ENCODE results near the gene FAM210B.

The FAM210B gene

DNA sequence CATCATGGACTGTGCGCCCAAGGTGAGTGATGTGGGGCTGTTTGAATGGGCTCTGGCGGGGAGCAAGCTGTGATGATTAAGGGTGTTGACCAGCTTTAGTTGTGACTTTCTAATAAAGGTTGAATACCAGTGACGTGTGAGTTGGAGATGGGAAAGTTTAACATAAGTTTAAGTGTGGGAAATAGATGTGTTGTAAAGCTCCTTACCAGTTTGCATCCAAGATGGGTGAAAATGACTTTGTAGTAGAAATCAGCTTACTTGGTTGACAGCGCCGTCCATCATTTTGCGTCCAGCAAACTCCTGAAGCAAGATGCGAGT lies 53.7 kb downstream of the FAM210B start:
- ATAC-seq (ENCODE audit: low read depth) (no peak), DNase-seq (ENCODE audit: low spot score in 2 of 2) (no peak)
- H3K27me3 Mint-ChIP-seq = no peaks in the 10 kb centered on the region
- H3K9me3 Mint-ChIP-seq = no peaks in the 10 kb centered on the region
- peak overlapping the region; percentile 60 for H3K4me3 Mint-ChIP-seq
- H3K4me1 Mint-ChIP-seq = peaks cover 14% of the 10 kb centered on the region
- peak overlapping the region; percentile 60 for H3K27ac Mint-ChIP-seq
- peaks cover 16% of the 10 kb centered on the region for H3K36me3 Mint-ChIP-seq

DNA sequence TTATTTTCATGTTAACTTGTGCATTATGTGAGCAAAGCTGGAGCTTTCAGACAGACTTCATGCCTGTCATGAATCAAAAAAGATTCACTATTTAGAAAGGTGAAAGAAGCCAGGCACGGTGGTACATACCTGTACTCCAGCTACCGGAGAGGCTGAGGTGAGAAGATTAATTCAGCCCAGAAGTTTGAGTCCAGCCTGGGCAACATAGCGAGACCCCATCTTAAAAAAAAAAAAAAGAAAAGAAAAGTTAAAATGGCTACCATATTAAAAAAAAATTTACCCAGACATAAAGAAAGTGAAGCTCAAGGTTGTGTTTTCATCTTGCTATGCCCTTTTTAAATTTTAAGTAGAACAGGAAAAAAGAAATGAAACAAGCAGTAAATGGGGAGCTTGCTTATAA lies 54.2 kb downstream of the FAM210B start:
- Mint-ChIP-seq H3K4me1 (peaks cover 14% of the 10 kb centered on the region), H3K27me3 (no peaks in the 10 kb centered on the region), H3K9me3 (no peaks in the 10 kb centered on the region), H3K4me3 (no peak overlapping the region), H3K27ac (no peak overlapping the region), H3K36me3 (peaks cover 15% of the 10 kb centered on the region)
- DNase-seq (ENCODE audit: low spot score in 2 of 2) = no peak
- no peak for ATAC-seq (ENCODE audit: low read depth)

GRCh38 chr20:56414842-56415765 lies 56.3 kb downstream of the FAM210B start:
- Mint-ChIP-seq H3K27me3 (no peaks in the 10 kb centered on the region), H3K9me3 (no peaks in the 10 kb centered on the region), H3K4me3 (no peak overlapping the region), H3K27ac (no peak overlapping the region), H3K4me1 (peaks cover 17% of the 10 kb centered on the region), H3K36me3 (peaks cover 16% of the 10 kb centered on the region)
- no peak for DNase-seq (ENCODE audit: low spot score in 2 of 2)
- no peak for ATAC-seq (ENCODE audit: low read depth)

- Mint-ChIP-seq H3K4me1 (peaks cover 8% of the 10 kb centered on the region), H3K36me3 (peaks cover 14% of the 10 kb centered on the region), H3K9me3 (no peaks in the 10 kb centered on the region), H3K27ac (no peak overlapping the region), H3K4me3 (no peak overlapping the region), H3K27me3 (no peaks in the 10 kb centered on the region)
- no peak for DNase-seq (ENCODE audit: low spot score in 2 of 2)
- no peak for ATAC-seq (ENCODE audit: low read depth)
Measured at GRCh38 chr20:56417402-56417801, 58.6 kb downstream of the FAM210B start.

GRCh38 chr20:56417911-56418310 lies 59.1 kb downstream of the FAM210B start:
- H3K36me3 Mint-ChIP-seq = peaks cover 12% of the 10 kb centered on the region

More at GRCh38 chr20:56417911-56418310, 59.1 kb downstream of the FAM210B start:
- Mint-ChIP-seq H3K9me3 (no peaks in the 10 kb centered on the region), H3K27ac (no peak overlapping the region), H3K4me1 (peaks cover 7% of the 10 kb centered on the region), H3K4me3 (no peak overlapping the region), H3K27me3 (no peaks in the 10 kb centered on the region)
- no peak for ATAC-seq (ENCODE audit: low read depth)
- no peak for DNase-seq (ENCODE audit: low spot score in 2 of 2)
